DOHH2 (cell line): ENCODE measurements around the gene POLRMT.

ENCODE experiments used
- EZH2phosphoT487 ChIP-seq: fragments of 200-600 bp; sonication (generic); IDR thresholded peaks from 2 replicates; pipeline ENCODE4 v1.6.1; 2017; ENCODE audit warnings: borderline replicate concordance, mild to moderate bottlenecking, antibody characterized with exemption, low read length, moderate library complexity, mixed read lengths
- TF ChIP-seq, protein P1 (sequence below): fragments of 200-600 bp; sonication (generic); IDR thresholded peaks from one replicate; pipeline ENCODE4 v1.5.1; 2014; ENCODE audit warnings: antibody characterized with exemption, mild to moderate bottlenecking, low read depth, low read length; ENCODE audit not compliant: poor library complexity, severe bottlenecking

DNA sequence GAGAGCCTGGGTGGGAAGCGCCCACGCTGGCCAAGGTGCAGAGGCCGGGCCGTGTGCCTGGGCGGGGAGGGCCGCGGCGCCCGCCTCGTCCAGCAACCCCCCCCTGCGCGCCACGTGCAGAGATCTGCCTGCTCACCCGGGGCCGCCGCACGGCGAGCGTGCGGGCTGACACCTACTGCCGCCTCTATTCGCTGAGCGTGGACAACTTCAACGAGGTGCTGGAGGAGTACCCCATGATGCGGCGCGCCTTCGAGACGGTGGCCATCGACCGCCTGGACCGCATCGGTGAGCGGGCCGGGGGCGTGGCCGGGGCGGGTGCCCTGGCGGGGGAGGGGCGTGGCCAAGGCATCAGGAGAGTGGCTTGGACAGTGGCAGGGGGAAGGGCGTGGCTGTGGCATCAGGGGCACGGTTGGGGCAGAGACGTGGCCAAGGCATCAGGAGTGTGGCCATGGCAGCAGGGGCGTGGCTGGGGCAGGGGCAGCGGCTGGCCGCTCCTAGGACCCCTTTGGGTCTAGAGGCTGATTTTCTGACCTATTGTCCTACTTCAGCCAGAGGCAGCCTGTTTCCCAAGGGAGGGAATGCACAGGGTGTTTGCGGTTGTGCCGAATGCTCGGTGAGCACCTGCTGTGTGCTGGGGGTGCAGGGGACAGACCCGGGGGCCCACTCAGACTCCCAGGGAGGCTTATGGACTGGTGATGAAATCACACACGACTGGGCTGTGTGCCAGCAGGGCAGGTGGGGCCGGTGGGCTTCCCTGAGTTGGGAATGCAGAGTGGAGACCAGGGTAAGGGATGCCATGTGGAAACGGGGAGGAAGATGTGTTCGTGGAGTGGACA lies 19.4 kb downstream of the POLRMT start:
- TF ChIP-seq, protein P1, sequence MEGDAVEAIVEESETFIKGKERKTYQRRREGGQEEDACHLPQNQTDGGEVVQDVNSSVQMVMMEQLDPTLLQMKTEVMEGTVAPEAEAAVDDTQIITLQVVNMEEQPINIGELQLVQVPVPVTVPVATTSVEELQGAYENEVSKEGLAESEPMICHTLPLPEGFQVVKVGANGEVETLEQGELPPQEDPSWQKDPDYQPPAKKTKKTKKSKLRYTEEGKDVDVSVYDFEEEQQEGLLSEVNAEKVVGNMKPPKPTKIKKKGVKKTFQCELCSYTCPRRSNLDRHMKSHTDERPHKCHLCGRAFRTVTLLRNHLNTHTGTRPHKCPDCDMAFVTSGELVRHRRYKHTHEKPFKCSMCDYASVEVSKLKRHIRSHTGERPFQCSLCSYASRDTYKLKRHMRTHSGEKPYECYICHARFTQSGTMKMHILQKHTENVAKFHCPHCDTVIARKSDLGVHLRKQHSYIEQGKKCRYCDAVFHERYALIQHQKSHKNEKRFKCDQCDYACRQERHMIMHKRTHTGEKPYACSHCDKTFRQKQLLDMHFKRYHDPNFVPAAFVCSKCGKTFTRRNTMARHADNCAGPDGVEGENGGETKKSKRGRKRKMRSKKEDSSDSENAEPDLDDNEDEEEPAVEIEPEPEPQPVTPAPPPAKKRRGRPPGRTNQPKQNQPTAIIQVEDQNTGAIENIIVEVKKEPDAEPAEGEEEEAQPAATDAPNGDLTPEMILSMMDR: no peak
- TF ChIP-seq EZH2phosphoT487: no peak
